SH-SY5Y (cell line): ENCODE results near the gene VAC14.

Experiments used
- GATA2 ChIP-seq: IDR thresholded peaks from 2 replicates; pipeline ENCODE4 v1.6.1; 2011; ENCODE audit warnings: mild to moderate bottlenecking, low read depth, low read length
- GATA3 ChIP-seq: IDR thresholded peaks from 2 replicates; pipeline ENCODE4 v1.6.1; 2011; ENCODE audit warnings: low read depth, mild to moderate bottlenecking, low read length, moderate library complexity

DNA sequence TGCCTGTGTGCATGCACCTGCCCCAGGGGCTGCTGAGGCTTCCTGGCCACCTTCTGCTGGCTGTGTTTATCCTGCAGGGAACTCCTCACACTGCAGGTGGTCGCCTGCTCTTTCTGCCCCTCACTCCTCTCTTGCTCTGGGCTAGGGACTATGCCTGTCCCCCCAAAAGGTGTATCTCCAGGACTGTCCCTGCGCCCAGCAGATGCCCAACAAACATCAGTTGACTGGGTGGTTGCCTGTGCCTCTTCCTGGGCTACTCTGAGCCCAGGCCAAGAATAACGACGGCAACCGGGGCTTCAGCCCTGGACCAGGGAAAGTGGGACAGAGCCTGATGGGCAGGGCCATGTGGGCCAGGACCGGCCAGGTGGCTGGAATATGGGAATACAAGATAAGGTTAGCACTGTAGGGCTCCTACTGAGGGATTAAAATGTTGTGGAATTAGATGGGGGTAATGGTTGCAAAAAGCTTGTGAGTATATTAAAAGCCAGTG, 55.4 kb downstream of the VAC14 start:
- TF ChIP-seq GATA2 (no peak), GATA3 (no peak)
